Measurements from ENCODE around the gene S100A4. TPM values are rescaled to one million over a fixed set of nuclear protein-coding genes. Genes with fewer than 3 reads are reported as not detected.

S100A4 gene
- total RNA-seq, 1 experiment from 2014 or later = 384 TPM

GRCh38 chr1:153561466-153561985 lies 15.9 kb upstream of the S100A4 start:
- intact Hi-C loops (cut with micrococcal nuclease) = no loop called here

More at GRCh38 chr1:153561466-153561985, 15.9 kb upstream of the S100A4 start:
- TF ChIP-seq EZH2 (IDR thresholded peaks at IDR 0.05) = no peak
- TF ChIP-seq YY1 (IDR thresholded peaks at IDR 0.05; ENCODE audit: extremely low read depth, insufficient replicate concordance, low read depth, low read length) = no peak
- TF ChIP-seq, protein P1, sequence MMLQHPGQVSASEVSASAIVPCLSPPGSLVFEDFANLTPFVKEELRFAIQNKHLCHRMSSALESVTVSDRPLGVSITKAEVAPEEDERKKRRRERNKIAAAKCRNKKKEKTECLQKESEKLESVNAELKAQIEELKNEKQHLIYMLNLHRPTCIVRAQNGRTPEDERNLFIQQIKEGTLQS (IDR thresholded peaks at IDR 0.05) = no peak
- TF ChIP-seq, protein P2, sequence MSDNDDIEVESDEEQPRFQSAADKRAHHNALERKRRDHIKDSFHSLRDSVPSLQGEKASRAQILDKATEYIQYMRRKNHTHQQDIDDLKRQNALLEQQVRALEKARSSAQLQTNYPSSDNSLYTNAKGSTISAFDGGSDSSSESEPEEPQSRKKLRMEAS (IDR thresholded peaks at IDR 0.05) = no peak
- no peak for TF ChIP-seq POLR2A (IDR thresholded peaks at IDR 0.05; ENCODE audit: borderline replicate concordance, extremely low read depth, insufficient read depth, insufficient read length)
- no peak for TF ChIP-seq CEBPB (IDR thresholded peaks at IDR 0.05; ENCODE audit: low read depth)
- no peak for TF ChIP-seq ZBTB33 (IDR thresholded peaks at IDR 0.05; ENCODE audit: extremely low read depth, insufficient replicate concordance, low read length)
- no peak for TF ChIP-seq SIN3A (IDR thresholded peaks at IDR 0.05; ENCODE audit: low read depth)
- no peak for TF ChIP-seq SP1 (IDR thresholded peaks at IDR 0.05; ENCODE audit: low read depth)
- TF ChIP-seq CTCF (IDR thresholded peaks at IDR 0.05 in 2 of 3, conservative IDR thresholded peaks at IDR 0.05 in 1 of 3; ENCODE audit: borderline replicate concordance in 1 of 3, insufficient read depth in 1 of 3, low read depth in 2 of 3, low read length in 2 of 3) = no peak
- no peak for TF ChIP-seq RAD21 (IDR thresholded peaks at IDR 0.05; ENCODE audit: low read depth)
- no peak for TF ChIP-seq ZFX (IDR thresholded peaks at IDR 0.05)
- TF ChIP-seq ELF1 (IDR thresholded peaks at IDR 0.05; ENCODE audit: borderline replicate concordance, low read depth) = no peak
- TF ChIP-seq EZH2phosphoT487 (IDR thresholded peaks at IDR 0.05; ENCODE audit: borderline replicate concordance) = no peak
- TF ChIP-seq REST (IDR thresholded peaks at IDR 0.05; ENCODE audit: low read depth) = no peak
- Histone ChIP-seq H4K20me1 (ENCODE audit: insufficient read depth) (no peaks in the 10 kb centered on the region), H3K4me2 (ENCODE audit: low read length) (no peak overlapping the region), H3K27ac (ENCODE audit: low read depth, low read length) (no peak overlapping the region), H3K27me3 (ENCODE audit: insufficient read depth, low read length) (no peaks in the 10 kb centered on the region), H3K36me3 (ENCODE audit: control insufficient read depth in 1 of 2, insufficient read depth in 2 of 2, low read length in 2 of 2) (no peaks in the 10 kb centered on the region), H3K9ac (ENCODE audit: low read length) (no peak overlapping the region), H3K9me2 (ENCODE audit: insufficient read depth) (no peaks in the 10 kb centered on the region), H3K4me3 (replicated peaks in 1 of 2; ENCODE audit: low read depth in 1 of 2, low read length in 2 of 2) (no peak overlapping the region), H2AFZ (ENCODE audit: low read depth, low read length, poor library complexity, severe bottlenecking) (no peak overlapping the region), H3K4me1 (ENCODE audit: control insufficient read depth in 1 of 2, insufficient read depth in 2 of 2, low read length in 2 of 2) (peaks cover 36 to 51% of the 10 kb centered on the region in 2 experiments), H3K9me3 (ENCODE audit: control insufficient read depth in 1 of 2, insufficient read depth in 1 of 2, low read depth in 1 of 2, low read length in 2 of 2) (no peaks in the 10 kb centered on the region), H3K79me2 (ENCODE audit: insufficient read depth, low read length) (no peaks in the 10 kb centered on the region)
- ChIA-PET POLR2A (interaction anchor here (0.7 to 1.6 kb wide), 6 partner anchors 10 to 66 kb away, joined by 3 to 12 read pairs (median 4); partner anchors contain the start of genes S100A13, S100A5 and S100A6), CTCF (interaction anchor here (1.5 kb wide), 2 partner anchors 11 to 66 kb away, joined by 4 read pairs; partner anchors contain the start of gene S100A13), RAD21 (ENCODE audit: low non-redundant PET in 1 of 2, low total read pairs in 2 of 2, uncharacterized antibody in 2 of 2, unreplicated experiment in 2 of 2) (no interaction called here)
- no TSS peak for BruUV-seq (replicated peaks)
- ATAC-seq = no peak
- DNase-seq (ENCODE audit: low read depth, low spot score) = no peak
